ENCODE data around the gene AGMO. TPM values are rescaled to one million over a fixed set of nuclear protein-coding genes. Genes with fewer than 3 reads are reported as not detected.

Gene AGMO
- total and polyA plus RNA-seq, 2 donors (not counting 1 experiment from before 2014, with no cell fraction given): not detected

DNA sequence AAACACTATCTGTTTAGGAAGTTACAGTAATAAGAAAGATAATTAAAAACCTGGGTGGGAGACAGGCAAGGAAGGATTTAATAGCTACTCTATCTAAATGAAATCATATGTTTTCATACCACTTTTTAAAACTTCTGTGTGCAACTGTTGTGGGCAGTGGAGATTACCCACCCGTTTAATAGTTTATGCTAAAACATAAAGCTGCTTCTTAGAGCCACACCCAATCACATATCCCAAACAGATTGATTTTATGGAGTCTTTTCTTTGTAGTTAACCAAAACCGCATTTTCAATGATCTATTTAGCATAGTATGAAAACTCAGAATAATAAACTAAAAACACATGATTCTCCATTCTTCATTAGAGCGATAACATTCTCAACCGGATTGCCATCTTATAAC lies 304.1 kb downstream of the AGMO start:
- no peak overlapping the region for H3K9ac ChIP-seq (ENCODE audit: low read length)
- CTCF ChIA-PET: interaction anchor here (0.6 kb wide), 1 partner anchor 104 kb away, joined by 3 read pairs; no protein-coding TSS in a partner anchor
- no peaks in the 10 kb centered on the region for H3K27me3 ChIP-seq (replicated peaks in 1 of 4; ENCODE audit: control extremely low read depth in 1 of 4, control insufficient read depth in 3 of 4, insufficient read depth in 4 of 4, low read length in 3 of 4)
- H3K79me2 ChIP-seq (ENCODE audit: control insufficient read depth, insufficient read depth, low read length): no peaks in the 10 kb centered on the region
- no peaks in the 10 kb centered on the region for H3K36me3 ChIP-seq (replicated peaks in 1 of 2; ENCODE audit: control extremely low read depth in 1 of 2, control insufficient read depth in 1 of 2, extremely low read depth in 1 of 2, insufficient read depth in 2 of 2, low read length in 1 of 2)
- POLR2A ChIA-PET: no interaction called here
- no peak overlapping the region for H2AFZ ChIP-seq (ENCODE audit: insufficient read depth, low read depth, low read length, poor library complexity, severe bottlenecking)
- peaks cover 0 to 5% (median 0%) of the 10 kb centered on the region in 3 donors for H3K9me3 ChIP-seq (ENCODE audit: control extremely low read depth in 1 of 3, control insufficient read depth in 2 of 3, insufficient read depth in 1 of 3, low read length in 2 of 3)
- TF ChIP-seq, protein P1, sequence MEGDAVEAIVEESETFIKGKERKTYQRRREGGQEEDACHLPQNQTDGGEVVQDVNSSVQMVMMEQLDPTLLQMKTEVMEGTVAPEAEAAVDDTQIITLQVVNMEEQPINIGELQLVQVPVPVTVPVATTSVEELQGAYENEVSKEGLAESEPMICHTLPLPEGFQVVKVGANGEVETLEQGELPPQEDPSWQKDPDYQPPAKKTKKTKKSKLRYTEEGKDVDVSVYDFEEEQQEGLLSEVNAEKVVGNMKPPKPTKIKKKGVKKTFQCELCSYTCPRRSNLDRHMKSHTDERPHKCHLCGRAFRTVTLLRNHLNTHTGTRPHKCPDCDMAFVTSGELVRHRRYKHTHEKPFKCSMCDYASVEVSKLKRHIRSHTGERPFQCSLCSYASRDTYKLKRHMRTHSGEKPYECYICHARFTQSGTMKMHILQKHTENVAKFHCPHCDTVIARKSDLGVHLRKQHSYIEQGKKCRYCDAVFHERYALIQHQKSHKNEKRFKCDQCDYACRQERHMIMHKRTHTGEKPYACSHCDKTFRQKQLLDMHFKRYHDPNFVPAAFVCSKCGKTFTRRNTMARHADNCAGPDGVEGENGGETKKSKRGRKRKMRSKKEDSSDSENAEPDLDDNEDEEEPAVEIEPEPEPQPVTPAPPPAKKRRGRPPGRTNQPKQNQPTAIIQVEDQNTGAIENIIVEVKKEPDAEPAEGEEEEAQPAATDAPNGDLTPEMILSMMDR (IDR thresholded peaks at IDR 0.05): no peak
- no peak for TF ChIP-seq EZH2 (IDR thresholded peaks at IDR 0.05; ENCODE audit: borderline replicate concordance, insufficient read depth, low read depth, low read length, poor library complexity, severe bottlenecking)
- Mint-ChIP-seq H3K4me3 (no peak overlapping the region), H3K27ac (no peak overlapping the region), H3K9me3 (ENCODE audit: insufficient read depth) (peaks cover 12% of the 10 kb centered on the region), H3K4me1 (no peaks in the 10 kb centered on the region), H3K27me3 (no peaks in the 10 kb centered on the region)
- no peak overlapping the region for H3K27ac ChIP-seq (ENCODE audit: low read length in 2 of 2)
- WGBS (ENCODE audit: insufficient coverage): no CpG with 5 or more reads among the region's 4 CpGs
- H3K4me1 ChIP-seq (ENCODE audit: control insufficient read depth in 2 of 2, insufficient read depth in 2 of 2, low read length in 2 of 2): no peaks in the 10 kb centered on the region
- no peaks in the 10 kb centered on the region for H4K20me1 ChIP-seq (ENCODE audit: control insufficient read depth, insufficient read depth, low read length, poor library complexity, severe bottlenecking)
- ATAC-seq (ENCODE audit: low read depth) (no peak), DNase-seq (no peak)
- H3K4me2 ChIP-seq (replicated peaks; ENCODE audit: low read depth, low read length, poor library complexity, severe bottlenecking): no peak overlapping the region
- no peak overlapping the region for H3K4me3 ChIP-seq (ENCODE audit: control extremely low read depth in 1 of 5, extremely low read depth in 1 of 5, insufficient read depth in 1 of 5, low read depth in 2 of 5, low read length in 4 of 5)
- intact Hi-C loops (cut with micrococcal nuclease): no loop called here

DNA sequence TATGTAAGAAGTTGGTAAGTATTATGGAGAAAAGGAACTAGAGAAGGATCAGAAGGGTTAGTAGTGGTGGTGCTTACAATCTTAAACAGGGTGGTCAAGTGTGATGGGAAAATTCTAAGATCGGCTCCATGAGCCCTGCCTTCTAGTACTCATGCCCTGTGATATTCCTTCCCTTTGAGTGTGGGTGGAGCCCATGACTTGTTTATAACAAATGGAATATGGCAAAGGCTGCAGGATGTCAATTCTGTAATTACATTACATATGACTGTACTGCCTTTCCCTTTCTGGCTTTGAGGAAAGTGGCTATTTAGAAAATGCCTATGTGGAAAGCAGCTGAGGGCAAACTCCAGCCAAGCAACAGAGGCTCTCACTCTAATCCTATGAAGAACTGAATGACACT lies 309.6 kb downstream of the AGMO start:
- Histone ChIP-seq H3K79me2 (ENCODE audit: control insufficient read depth, insufficient read depth, low read length) (no peaks in the 10 kb centered on the region), H3K4me1 (ENCODE audit: control insufficient read depth in 2 of 2, insufficient read depth in 2 of 2, low read length in 2 of 2) (no peaks in the 10 kb centered on the region), H3K4me3 (ENCODE audit: control extremely low read depth in 1 of 5, extremely low read depth in 1 of 5, insufficient read depth in 1 of 5, low read depth in 2 of 5, low read length in 4 of 5) (no peak overlapping the region), H4K20me1 (ENCODE audit: control insufficient read depth, insufficient read depth, low read length, poor library complexity, severe bottlenecking) (no peaks in the 10 kb centered on the region), H3K9ac (ENCODE audit: low read length) (no peak overlapping the region), H3K27ac (ENCODE audit: low read length in 2 of 2) (no peak overlapping the region), H3K36me3 (replicated peaks in 1 of 2; ENCODE audit: control extremely low read depth in 1 of 2, control insufficient read depth in 1 of 2, extremely low read depth in 1 of 2, insufficient read depth in 2 of 2, low read length in 1 of 2) (no peaks in the 10 kb centered on the region), H3K9me3 (ENCODE audit: control extremely low read depth in 1 of 3, control insufficient read depth in 2 of 3, insufficient read depth in 1 of 3, low read length in 2 of 3) (peaks cover 0 to 3% (median 2%) of the 10 kb centered on the region in 3 donors), H3K27me3 (replicated peaks in 1 of 4; ENCODE audit: control extremely low read depth in 1 of 4, control insufficient read depth in 3 of 4, insufficient read depth in 4 of 4, low read length in 3 of 4) (no peaks in the 10 kb centered on the region), H2AFZ (ENCODE audit: insufficient read depth, low read depth, low read length, poor library complexity, severe bottlenecking) (no peak overlapping the region), H3K4me2 (replicated peaks; ENCODE audit: low read depth, low read length, poor library complexity, severe bottlenecking) (no peak overlapping the region)
- WGBS (ENCODE audit: insufficient coverage): no CpG with 5 or more reads among the region's 1 CpG
- TF ChIP-seq, protein P1 (IDR thresholded peaks at IDR 0.05): no peak
- TF ChIP-seq EZH2 (IDR thresholded peaks at IDR 0.05; ENCODE audit: borderline replicate concordance, insufficient read depth, low read depth, low read length, poor library complexity, severe bottlenecking): no peak
- ATAC-seq (ENCODE audit: low read depth) (no peak), DNase-seq (no peak)
- Mint-ChIP-seq H3K9me3 (ENCODE audit: insufficient read depth) (peaks cover 2% of the 10 kb centered on the region), H3K27me3 (no peaks in the 10 kb centered on the region), H3K27ac (no peak overlapping the region), H3K4me1 (no peaks in the 10 kb centered on the region), H3K4me3 (no peak overlapping the region)
- intact Hi-C loops (cut with micrococcal nuclease): no loop called here
- ChIA-PET POLR2A (no interaction called here), CTCF (no interaction called here)

Measured in B cell (primary cell).